Stomach (tissue), 19 donors: ENCODE measurements around the gene PGLYRP1. TPM values are rescaled to one million over a fixed set of nuclear protein-coding genes. Genes with fewer than 3 reads are reported as not detected.

Source experiments
- DNase-seq, 2 donors: peaks; one replicate each; pipeline versions ENCODE4 v3.0.0 to v3.0.0-alpha.2; 2013 to 2019
- H3K27ac ChIP-seq, 5 donors: fragments of 200-600 bp in 4 of 5; sonication (generic) in 4 of 5; one replicate each; pipeline ENCODE4 v1.5.1; 2013 to 2019; ENCODE audit warnings: mild to moderate bottlenecking in 1 of 5, moderate library complexity in 1 of 5
- H3K27me3 ChIP-seq, 3 donors: fragments of 200-600 bp; sonication (generic); one replicate each; pipeline ENCODE4 v1.5.1; 2017 to 2019; ENCODE audit warnings: mixed run types in 1 of 3
- H3K36me3 ChIP-seq, 4 donors: fragments of 200-600 bp; sonication (generic); 1 replicate in 3 of 4; 2 replicates in 1 of 4; pipeline ENCODE4 v1.5.1; 2016 to 2019
- H3K4me1 ChIP-seq, 4 donors: fragments of 200-600 bp; sonication (generic); one replicate each; pipeline ENCODE4 v1.5.1; 2016 to 2019
- H3K4me3 ChIP-seq, 4 donors: fragments of 200-600 bp; sonication (generic) in 3 of 4; one replicate each; pipeline ENCODE4 v1.5.1; 2016 to 2019; ENCODE audit warnings: mild to moderate bottlenecking in 1 of 4
- H3K9me3 ChIP-seq, 4 donors: fragments of 200-600 bp; sonication (generic); one replicate each; pipeline ENCODE4 v1.5.1; 2016 to 2019
- CTCF ChIP-seq, 7 experiments: fragments of 450-650 bp in 4 of 7; fragments of 200-600 bp in 3 of 7; sonication (generic) in 3 of 7; IDR thresholded peaks; one replicate each; pipeline ENCODE4 v1.5.1; 2016 to 2019; ENCODE audit warnings: antibody characterized with exemption in 7 of 7, control low read depth in 2 of 7, mild to moderate bottlenecking in 1 of 7
- EP300 ChIP-seq: sonication (generic); formaldehyde crosslinking; IDR thresholded peaks from one replicate; pipeline ENCODE4 v1.6.1; 2017; ENCODE audit warnings: antibody characterized with exemption
- POLR2A ChIP-seq, 4 donors: fragments of 450-650 bp; IDR thresholded peaks; one replicate each; pipeline ENCODE4 v1.6.1; 2016; ENCODE audit warnings: antibody characterized with exemption in 4 of 4, control low read depth in 2 of 4, mild to moderate bottlenecking in 1 of 4, moderate library complexity in 1 of 4
- POLR2AphosphoS5 ChIP-seq, 3 donors: sonication (generic); formaldehyde crosslinking; IDR thresholded peaks; one replicate each; pipeline ENCODE4 v1.6.1; 2016; ENCODE audit warnings: antibody characterized with exemption in 3 of 3
- WGBS, 5 donors: extraction: QIAGEN DNeasy Blood & Tissue Kit in 3 of 5; methylation state at CpG; one replicate each; pipeline versions ENCODE4 v1.1.5 to v1.1.7; 2013 to 2018; 5-methylcytosine and 5-hydroxymethylcytosine counted together
- intact Hi-C: fragments of 100-400 bp; cut with DNase I; formaldehyde crosslinking; loops from one replicate; pipeline ENCODE4 v1.15.1; 2023; ENCODE audit warnings: low total_unique reads
- long read RNA-seq, 10 donors: transcript quantifications; one replicate each; lab custom pipeline, GENCODE V29; 2026
- polyA plus RNA-seq, 3 donors: library from polyadenylated mRNA; stranded (reverse); fragments of 200-250 nt; gene quantifications; one replicate each; pipeline ENCODE4 v1.2.3, GENCODE V29; 2013
- total RNA-seq, 5 donors: library from RNA; depleted of rRNA; stranded (reverse); fragments of >200 nt; gene quantifications; one replicate each; pipeline versions ENCODE4 v1.1.0 to v1.2.3, GENCODE V29; 2014 to 2016
- donor health status: healthy with polysubstance abuse.
- donor health status: Bipolar disorder and iron deficiency.
- donor health status: healthy.

The PGLYRP1 gene
- total RNA-seq, result not detected
- 1 to 10 TPM in 1 of 3 donors, under 1 TPM in 1, not detected in 1; 0.56 to 3.5 TPM for polyA plus RNA-seq
- long read RNA-seq, donor 1, result 0 reads
- long read RNA-seq, donor 2, result 0 reads
- long read RNA-seq, donor 3, result 0 reads
- long read RNA-seq, donor 4, result 0 reads
- long read RNA-seq, donor 5, result 0 reads
- long read RNA-seq, donor 6, result 0 reads
- long read RNA-seq, donor 7, result 0 reads
- long read RNA-seq, donor 8, result 0 reads
- long read RNA-seq, donor 9, result 0 reads
- long read RNA-seq, donor 10, result 0 reads

DNA sequence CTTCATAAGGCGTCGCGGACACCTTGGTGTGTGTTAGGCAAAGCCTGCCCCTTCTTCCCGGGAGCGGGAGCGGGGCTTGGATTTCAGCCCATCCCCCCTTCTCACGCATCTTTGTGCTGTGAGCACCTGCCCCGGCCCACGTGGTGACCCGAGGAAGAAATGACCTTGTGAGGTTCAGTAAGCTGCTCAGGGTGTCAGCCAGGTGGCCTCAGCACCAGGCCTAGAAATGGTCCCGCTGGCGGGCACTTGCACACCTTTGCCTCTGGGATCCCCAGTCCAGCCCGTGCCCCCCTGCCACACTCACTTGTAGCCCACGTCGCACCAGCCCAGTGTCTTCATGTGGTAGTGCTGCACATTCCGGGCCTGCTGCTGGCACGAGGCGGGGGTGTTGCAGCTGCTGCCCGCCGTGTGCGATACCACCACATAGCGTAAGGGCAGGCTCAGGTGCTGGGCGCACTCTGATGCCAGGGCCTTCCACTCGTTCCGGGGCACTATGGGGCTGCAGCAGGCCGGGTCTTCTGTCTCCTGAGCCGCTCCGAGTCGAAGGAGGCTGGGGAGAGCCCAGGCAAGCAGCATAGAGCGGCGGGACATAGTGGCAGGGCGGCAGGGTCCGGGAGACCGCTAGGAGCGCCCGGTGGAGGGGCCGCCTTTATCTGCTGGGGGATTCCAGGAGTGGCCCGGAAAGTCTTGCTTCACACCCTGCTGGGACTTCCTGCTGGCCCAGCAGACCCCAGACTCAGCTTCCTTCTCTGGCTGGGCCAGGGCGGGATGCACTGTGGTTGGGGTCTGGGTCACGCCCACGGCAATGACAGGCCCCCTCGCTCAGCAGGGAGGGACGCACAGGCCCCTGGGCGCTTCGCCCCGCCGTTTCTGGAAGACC is at the start of gene PGLYRP1:
Gene PGLYRP1, minus strand, starts transcription at position 623 of the 880 bp plus-strand sequence. Its CDS starts 32 bp downstream, at position 591.
- peak within 1 kb of the TSS in 2 of 5 donors; percentile 20 to 30 for H3K27ac ChIP-seq
- peak within 1 kb of the TSS in 1 of 4 donors; percentile 32 for H3K4me3 ChIP-seq
- H3K27me3 ChIP-seq, result peaks cover 9 to 56% (median 19%) of the 10 kb centered on the region in 3 donors
- 28 to 37% (median 30%) methylated on average over 24 to 47 of the region's 47 CpGs for WGBS, 5 donors
- TF ChIP-seq POLR2AphosphoS5 (IDR thresholded peaks at IDR 0.05) (no peak), EP300 (no peak), POLR2A (IDR thresholded peaks at IDR 0.05) (no peak), CTCF (IDR thresholded peaks at IDR 0.05) (no peak)
- DNase-seq, result no peak
- H3K9me3 ChIP-seq, result no peaks in the 10 kb centered on the region
- peaks cover 0 to 16% (median 7%) of the 10 kb centered on the region in 4 donors for H3K36me3 ChIP-seq
- intact Hi-C loops, result no loop called here
- peaks cover 0 to 10% (median 7%) of the 10 kb centered on the region in 4 donors for H3K4me1 ChIP-seq

DNA sequence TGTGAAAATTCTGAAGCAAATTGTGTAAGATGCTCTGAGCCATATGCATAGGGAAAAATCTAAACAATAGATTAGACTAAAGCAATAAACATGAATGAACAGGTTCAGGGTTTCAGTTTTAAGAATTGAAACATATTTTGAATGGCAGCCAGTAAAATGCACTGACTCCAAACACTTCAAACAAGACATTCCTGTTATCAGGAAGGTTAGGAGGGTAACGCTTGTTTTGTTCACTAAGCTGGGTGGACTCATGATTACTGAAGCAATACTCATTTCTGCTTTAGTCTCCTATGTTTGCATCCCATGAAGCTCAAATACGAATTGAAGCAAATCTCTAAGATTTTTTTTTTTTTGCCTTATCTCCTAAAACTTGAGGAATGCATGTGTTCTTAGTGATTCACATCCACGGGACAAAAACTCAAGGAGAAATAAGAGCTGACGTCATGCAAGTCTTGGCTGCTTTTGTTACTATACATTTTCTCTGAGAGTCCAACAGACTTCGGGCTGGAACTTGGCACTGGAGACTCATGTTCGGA is 47.0 kb upstream of the PGLYRP1 start:
- Histone ChIP-seq H3K36me3 (no peaks in the 10 kb centered on the region), H3K9me3 (no peaks in the 10 kb centered on the region), H3K27ac (no peak overlapping the region), H3K4me1 (peaks cover 0 to 7% (median 0%) of the 10 kb centered on the region in 4 donors), H3K27me3 (peaks cover 0 to 86% (median 24%) of the 10 kb centered on the region in 3 donors), H3K4me3 (no peak overlapping the region)
- intact Hi-C loops, result no loop called here
- 21 to 32% (median 24%) methylated on average over 6 of the region's 6 CpGs for WGBS, 5 donors
- DNase-seq, result peak in 1 of 2 donors; percentile 65
- TF ChIP-seq POLR2AphosphoS5 (IDR thresholded peaks at IDR 0.05) (no peak), EP300 (no peak), POLR2A (IDR thresholded peaks at IDR 0.05) (no peak), CTCF (IDR thresholded peaks at IDR 0.05) (no peak)

GRCh38 chr19:46068345-46069258 is 45.7 kb upstream of the PGLYRP1 start:
- Histone ChIP-seq H3K27ac (no peak overlapping the region), H3K36me3 (no peaks in the 10 kb centered on the region), H3K9me3 (no peaks in the 10 kb centered on the region), H3K4me3 (no peak overlapping the region), H3K27me3 (peaks cover 0 to 81% (median 20%) of the 10 kb centered on the region in 3 donors), H3K4me1 (peaks cover 0 to 7% (median 0%) of the 10 kb centered on the region in 4 donors)
- WGBS, 5 donors, result 59 to 78% (median 71%) methylated on average over 12 of the region's 12 CpGs
- intact Hi-C loops, result no loop called here
- TF ChIP-seq POLR2A (IDR thresholded peaks at IDR 0.05) (no peak), EP300 (no peak), POLR2AphosphoS5 (IDR thresholded peaks at IDR 0.05) (no peak)
- no peak for DNase-seq

GRCh38 chr19:46067691-46068090 is 44.8 kb upstream of the PGLYRP1 start:
- intact Hi-C loops, result no loop called here
- 80 to 97% (median 87%) methylated on average over 1 of the region's 1 CpG for WGBS, 5 donors
- DNase-seq, result no peak
- Histone ChIP-seq H3K36me3 (no peaks in the 10 kb centered on the region), H3K27ac (no peak overlapping the region), H3K9me3 (no peaks in the 10 kb centered on the region), H3K27me3 (peaks cover 0 to 76% (median 20%) of the 10 kb centered on the region in 3 donors), H3K4me1 (peaks cover 0 to 7% (median 0%) of the 10 kb centered on the region in 4 donors), H3K4me3 (no peak overlapping the region)
- TF ChIP-seq CTCF (IDR thresholded peaks at IDR 0.05), result no peak
- TF ChIP-seq POLR2A (IDR thresholded peaks at IDR 0.05), result no peak
- no peak for TF ChIP-seq EP300
- no peak for TF ChIP-seq POLR2AphosphoS5 (IDR thresholded peaks at IDR 0.05)
